Mesodermal cell (in vitro differentiated cells): ENCODE results near the gene SPOP. TPM values are rescaled to one million over a fixed set of nuclear protein-coding genes. Genes with fewer than 3 reads are reported as not detected.
A peak's percentile ranks its signal among the peaks of the same experiment; 100 is the strongest.
"Not testable (repeated sequence)": the region's sequence is repeated elsewhere in the genome, so short reads cannot be mapped to it uniquely, and the experiment has no call there.

Experiments used
- H3K27ac ChIP-seq: 2 replicates; pipeline ENCODE4 v1.7.0; 2013; ENCODE audit warnings: mild to moderate bottlenecking, low read depth, low read length, moderate library complexity; ENCODE audit not compliant: severe bottlenecking
- H3K36me3 ChIP-seq: 2 replicates; pipeline ENCODE4 v1.7.1; 2013; ENCODE audit warnings: mild to moderate bottlenecking, low read length, moderate library complexity; ENCODE audit not compliant: control insufficient read depth, insufficient read depth
- H3K4me1 ChIP-seq: one replicate; pipeline ENCODE4 v1.7.1; 2013; ENCODE audit warnings: mild to moderate bottlenecking, low read length; ENCODE audit not compliant: insufficient read depth, control insufficient read depth, poor library complexity, severe bottlenecking
- H3K4me3 ChIP-seq: 2 replicates; pipeline ENCODE4 v1.7.0; 2013; ENCODE audit warnings: low read length, control low read depth, mild to moderate bottlenecking; ENCODE audit not compliant: insufficient read depth, poor library complexity, severe bottlenecking; ENCODE audit errors: extremely low read depth
- H3K9me3 ChIP-seq: 2 replicates; pipeline ENCODE4 v1.7.1; 2013; ENCODE audit warnings: mild to moderate bottlenecking, low read length, moderate library complexity; ENCODE audit not compliant: control insufficient read depth
- WGBS, 2 experiments: methylation state at CpG; one replicate each; pipeline ENCODE4 v1.1.5; 2013; ENCODE audit warnings: missing lambda C conversion rate in 2 of 2; ENCODE audit not compliant: insufficient coverage in 2 of 2; 5-methylcytosine and 5-hydroxymethylcytosine counted together
- polyA plus RNA-seq, 2 experiments: library from polyadenylated mRNA; stranded (reverse); fragments of 50-300 nt; gene quantifications; one replicate each; pipeline ENCODE4 v1.2.3, GENCODE V29; 2013

The SPOP gene
- polyA plus RNA-seq (2013, experiment 1 of 2), result 25.6 TPM
- 24.1 TPM for polyA plus RNA-seq (2013, experiment 2 of 2)

GRCh38 chr17:49677933-49678847 lies at the start of gene SPOP:
Gene SPOP, minus strand, starts transcription at chr17:49678097. Its CDS starts 55,287 bp downstream, at chr17:49622810.
- Histone ChIP-seq H3K36me3 (peaks cover 16% of the 10 kb centered on the region), H3K4me1 (peaks cover 10% of the 10 kb centered on the region), H3K9me3 (no peaks in the 10 kb centered on the region), H3K27ac (peak within 1 kb of the TSS; percentile 95), H3K4me3 (peak within 1 kb of the TSS; percentile 89)
- 9 to 19% methylated on average over 30 to 42 of the region's 53 CpGs for WGBS, 2 experiments

- WGBS, 2 experiments, result 81 to 86% methylated on average over 2 to 3 of the region's 4 CpGs
Measured at GRCh38 chr17:49727380-49727779, 49.5 kb upstream of the SPOP start.

DNA sequence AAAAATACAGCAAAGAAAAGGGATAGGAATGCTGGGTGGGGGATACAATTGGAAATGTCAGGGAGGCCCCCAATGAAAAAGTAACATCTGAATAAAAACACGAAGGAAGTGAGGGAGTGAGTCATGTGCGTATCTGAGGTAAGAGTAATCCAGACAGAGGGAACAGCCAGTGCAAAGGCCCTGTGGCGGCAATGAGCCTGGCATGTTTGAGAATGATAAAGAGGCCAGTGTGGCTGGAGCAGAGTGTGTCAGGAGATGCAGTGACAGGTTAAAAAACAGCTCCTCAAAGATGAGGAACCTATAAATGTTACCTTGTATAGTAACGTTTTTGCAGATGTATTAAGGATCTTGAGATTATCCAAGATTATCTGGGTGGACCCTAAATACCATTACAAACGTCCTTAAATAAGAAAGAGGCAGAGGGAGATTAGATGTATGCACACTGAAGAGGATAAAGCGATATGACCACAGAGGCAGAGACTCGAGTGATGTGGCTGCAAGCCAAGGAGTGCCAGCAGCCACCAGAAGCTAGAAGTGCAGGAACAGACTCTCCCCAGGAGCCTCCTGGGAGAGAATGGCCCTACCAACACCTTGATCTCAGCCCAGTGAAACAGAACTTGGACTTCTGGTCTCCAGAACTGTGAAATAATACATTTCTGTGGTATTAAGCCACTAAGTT lies 47.7 kb upstream of the SPOP start:
- Histone ChIP-seq H3K36me3 (peaks cover 26% of the 10 kb centered on the region), H3K4me1 (no peaks in the 10 kb centered on the region), H3K9me3 (no peaks in the 10 kb centered on the region), H3K4me3 (no peak overlapping the region), H3K27ac (no peak overlapping the region)
- WGBS, 2 experiments, result 96 to 98% methylated on average over 5 to 6 of the region's 7 CpGs

More at GRCh38 chr17:49727380-49727779, 49.5 kb upstream of the SPOP start:
- Histone ChIP-seq H3K4me3 (no peak overlapping the region), H3K36me3 (peaks cover 16% of the 10 kb centered on the region), H3K4me1 (no peaks in the 10 kb centered on the region), H3K9me3 (no peaks in the 10 kb centered on the region), H3K27ac (no peak overlapping the region)

DNA sequence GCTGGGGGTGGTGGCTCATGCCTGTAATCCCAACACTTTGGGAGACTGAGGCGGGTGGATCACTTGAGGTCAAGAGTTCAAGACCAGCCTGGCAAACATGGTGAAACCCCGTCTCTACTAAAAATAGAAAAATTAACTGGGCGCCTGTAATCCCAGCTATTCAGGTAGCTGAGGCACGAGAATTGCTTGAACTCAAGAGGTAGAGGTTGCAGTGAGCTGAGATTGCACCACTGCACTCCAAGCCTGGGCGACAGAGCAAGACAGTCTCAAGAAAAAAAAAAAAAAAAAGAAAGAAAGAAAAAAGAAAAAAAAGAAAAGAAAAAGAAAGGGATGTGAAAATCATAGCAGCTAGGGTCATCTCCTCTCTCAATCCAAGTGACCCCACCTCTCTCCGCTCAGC lies 46.7 kb upstream of the SPOP start:
- H3K36me3 ChIP-seq, result peaks cover 31% of the 10 kb centered on the region
- 88 to 92% methylated on average over 4 to 5 of the region's 6 CpGs for WGBS, 2 experiments
- H3K27ac ChIP-seq, H3K4me3 ChIP-seq, H3K9me3 ChIP-seq, H3K4me1 ChIP-seq: not testable (repeated sequence)

- Histone ChIP-seq H3K4me3 (no peak overlapping the region), H3K27ac (peak overlapping the region; percentile 41), H3K4me1 (no peaks in the 10 kb centered on the region), H3K36me3 (peaks cover 42% of the 10 kb centered on the region), H3K9me3 (no peaks in the 10 kb centered on the region)
- WGBS, 2 experiments, result 100% methylated on average over 2 to 7 of the region's 8 CpGs
Measured at GRCh38 chr17:49723423-49723822, 45.5 kb upstream of the SPOP start.

- Histone ChIP-seq H3K4me1 (no peaks in the 10 kb centered on the region), H3K9me3 (no peaks in the 10 kb centered on the region), H3K27ac (no peak overlapping the region), H3K4me3 (no peak overlapping the region), H3K36me3 (peaks cover 54% of the 10 kb centered on the region)
- 96% methylated on average over 3 of the region's 3 CpGs for WGBS, 2 experiments
Measured at GRCh38 chr17:49722066-49722465, 44.2 kb upstream of the SPOP start.

GRCh38 chr17:49717371-49717861 lies 39.5 kb upstream of the SPOP start:
- WGBS, 2 experiments, result 88 to 95% methylated on average over 10 of the region's 10 CpGs
- Histone ChIP-seq H3K4me1 (no peaks in the 10 kb centered on the region), H3K4me3 (no peak overlapping the region), H3K27ac (no peak overlapping the region), H3K36me3 (peaks cover 51% of the 10 kb centered on the region), H3K9me3 (no peaks in the 10 kb centered on the region)

DNA sequence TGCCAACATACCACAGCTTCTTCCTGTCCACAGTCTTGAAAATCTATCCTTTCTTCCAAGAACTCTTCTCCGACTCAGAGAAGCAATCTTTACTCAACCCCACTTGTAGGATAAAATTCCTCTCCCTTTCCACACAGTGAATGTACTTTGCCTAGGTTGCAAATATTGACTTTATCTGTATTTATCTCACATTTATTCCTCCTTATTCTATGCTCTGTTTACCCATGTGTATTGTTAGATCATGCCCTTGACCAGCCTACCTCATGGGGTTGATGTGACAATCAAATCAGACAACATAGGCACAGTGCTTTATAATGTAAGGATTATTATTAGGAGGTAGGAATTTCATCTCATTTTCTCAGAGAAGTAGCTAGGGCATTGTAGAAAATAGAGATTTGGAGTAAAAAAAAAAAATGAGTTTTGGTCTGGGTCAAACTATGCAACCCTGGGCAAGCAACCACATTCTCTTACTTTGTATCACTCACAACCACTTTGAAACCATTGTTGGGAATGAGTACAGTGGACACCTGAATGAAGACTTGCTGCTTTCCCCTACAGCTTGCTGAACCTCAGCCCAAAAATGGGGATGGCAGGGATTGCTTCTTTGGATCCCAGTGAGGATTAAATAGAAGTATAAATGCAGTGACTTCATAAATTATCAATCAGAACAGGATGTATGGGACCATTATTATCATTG lies 38.9 kb upstream of the SPOP start:
- no CpG with 5 or more reads among the region's 1 CpG for WGBS, 2 experiments
- no peak overlapping the region for H3K4me3 ChIP-seq
- no peaks in the 10 kb centered on the region for H3K4me1 ChIP-seq
- peaks cover 51% of the 10 kb centered on the region for H3K36me3 ChIP-seq
- H3K9me3 ChIP-seq, result no peaks in the 10 kb centered on the region
- H3K27ac ChIP-seq, result no peak overlapping the region

DNA sequence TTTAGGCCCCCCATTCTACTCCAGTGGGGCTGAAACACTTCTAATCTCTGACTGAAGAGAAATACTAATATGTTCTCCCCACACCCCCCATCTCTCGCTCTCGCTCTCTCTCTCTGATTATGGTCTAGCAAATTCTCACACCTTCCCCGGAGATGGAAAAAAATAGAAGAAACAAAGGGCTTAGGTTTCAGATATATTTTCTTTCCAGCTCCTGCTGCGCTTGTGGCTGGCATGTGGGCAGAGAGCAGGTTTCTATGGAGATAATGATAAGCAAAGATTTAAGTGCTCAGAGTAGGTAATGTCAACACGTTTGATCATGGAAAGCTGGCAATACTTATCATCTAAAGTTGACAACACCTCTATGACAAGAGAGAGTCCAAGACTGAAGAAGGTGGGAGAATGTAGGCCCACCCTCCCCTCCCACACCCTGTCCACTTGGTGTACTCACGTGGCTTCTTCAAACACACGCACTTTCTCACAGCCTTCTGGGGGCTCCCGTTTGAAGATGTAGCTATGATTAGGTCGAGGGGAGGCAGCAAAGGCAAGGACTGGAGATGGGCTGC lies 37.9 kb upstream of the SPOP start:
- Histone ChIP-seq H3K9me3 (no peaks in the 10 kb centered on the region), H3K36me3 (peaks cover 49% of the 10 kb centered on the region), H3K4me1 (no peaks in the 10 kb centered on the region), H3K27ac (no peak overlapping the region), H3K4me3 (no peak overlapping the region)
- 85 to 88% methylated on average over 2 to 7 of the region's 9 CpGs for WGBS, 2 experiments

- no peak overlapping the region for H3K27ac ChIP-seq
- no peaks in the 10 kb centered on the region for H3K9me3 ChIP-seq
- H3K36me3 ChIP-seq, result peaks cover 46% of the 10 kb centered on the region
- H3K4me3 ChIP-seq, result no peak overlapping the region
- 93% methylated on average over 4 of the region's 4 CpGs for WGBS, 2 experiments
- H3K4me1 ChIP-seq, result no peaks in the 10 kb centered on the region
Measured at GRCh38 chr17:49715216-49715615, 37.3 kb upstream of the SPOP start.
